ENCODE data around the gene CPM. TPM values are rescaled to one million over a fixed set of nuclear protein-coding genes. Genes with fewer than 3 reads are reported as not detected.

Gene CPM
- total RNA-seq, 1 donor from 2014 or later, result 45.2 TPM

DNA sequence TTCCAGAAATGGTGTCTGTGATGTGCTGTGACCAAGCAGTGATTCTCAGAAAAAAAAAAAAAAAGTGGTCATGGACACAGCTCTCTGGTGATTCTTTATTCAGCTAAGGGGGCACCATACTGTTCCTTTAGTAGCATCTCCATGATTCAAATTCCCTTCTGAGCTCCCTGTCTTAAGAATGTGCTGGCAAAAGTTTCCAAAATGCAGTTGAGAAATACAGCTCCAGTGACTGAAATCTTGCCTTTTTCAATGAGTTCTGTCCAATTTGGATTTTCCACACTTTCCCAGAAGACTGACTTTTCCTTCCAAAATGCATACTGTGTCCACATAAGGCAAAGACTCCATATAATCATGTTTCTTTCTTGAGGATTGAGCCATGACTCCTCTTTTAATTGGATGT is 24.3 kb upstream of the CPM start:
- DNase-seq (ENCODE audit: low spot score) (no peak), ATAC-seq (no peak)

DNA sequence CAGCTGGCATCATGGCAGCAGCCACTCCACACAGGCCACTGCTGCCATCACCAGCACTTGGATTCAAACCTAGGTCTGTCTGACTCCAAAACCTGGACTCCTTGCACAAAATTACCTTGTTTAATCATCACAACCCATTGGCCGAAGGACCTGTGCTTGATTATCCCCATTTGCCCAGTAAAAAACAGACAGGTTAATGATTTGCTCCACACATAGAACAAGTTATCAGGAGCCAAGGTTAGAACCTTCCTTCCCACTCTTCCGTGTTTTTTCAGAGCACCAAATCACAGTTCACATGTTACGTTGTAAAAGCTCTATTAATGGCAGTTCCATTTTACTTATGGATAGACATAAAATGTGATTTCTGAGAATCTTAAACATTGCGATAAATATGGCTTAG is 23.5 kb upstream of the CPM start:
- no peak for DNase-seq (ENCODE audit: low spot score)
- no peak for ATAC-seq

DNA sequence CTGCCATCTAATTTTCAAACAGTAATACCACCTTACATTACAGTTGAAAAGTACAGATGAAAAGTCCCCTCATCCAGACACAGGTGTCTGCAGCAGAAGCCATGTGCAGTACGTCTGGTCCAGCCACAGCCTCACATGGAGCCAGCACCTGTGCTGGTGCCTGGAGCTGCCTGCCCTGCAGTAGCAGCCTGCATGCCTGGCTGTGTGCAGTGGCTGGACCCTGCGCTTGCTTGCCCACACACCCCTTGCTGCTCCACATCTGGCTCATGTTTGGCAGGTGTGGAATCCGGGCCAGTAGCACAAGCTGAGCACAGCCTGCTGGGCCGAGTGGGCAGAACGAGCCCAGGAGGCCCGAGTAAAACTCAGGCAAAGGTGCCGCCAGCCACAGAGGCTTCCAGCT is 21.8 kb upstream of the CPM start:
- DNase-seq (ENCODE audit: low spot score), result no peak

DNA sequence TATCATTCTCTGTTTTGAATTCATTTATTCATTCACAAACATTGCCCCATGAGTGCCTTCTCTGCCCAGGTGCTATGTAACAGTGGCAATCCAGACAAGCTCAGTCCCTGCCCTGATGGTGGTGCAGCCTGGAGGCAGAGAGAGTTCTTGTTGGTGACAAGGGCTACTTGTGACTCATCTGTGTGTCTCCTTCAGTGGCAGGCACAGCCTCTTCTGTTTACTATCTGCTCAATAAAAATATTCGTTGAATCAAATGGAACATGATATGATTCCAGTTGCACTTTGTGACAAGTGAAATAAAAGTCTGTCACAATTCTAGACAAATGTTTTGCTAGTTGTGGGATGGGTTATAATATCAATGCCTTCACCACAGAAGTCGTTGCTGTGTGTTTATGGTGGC is 20.6 kb upstream of the CPM start:
- no peak for DNase-seq (ENCODE audit: low spot score)

More for the DNA sequence above, 21.8 kb upstream of the CPM start:
- no peak for ATAC-seq

DNA sequence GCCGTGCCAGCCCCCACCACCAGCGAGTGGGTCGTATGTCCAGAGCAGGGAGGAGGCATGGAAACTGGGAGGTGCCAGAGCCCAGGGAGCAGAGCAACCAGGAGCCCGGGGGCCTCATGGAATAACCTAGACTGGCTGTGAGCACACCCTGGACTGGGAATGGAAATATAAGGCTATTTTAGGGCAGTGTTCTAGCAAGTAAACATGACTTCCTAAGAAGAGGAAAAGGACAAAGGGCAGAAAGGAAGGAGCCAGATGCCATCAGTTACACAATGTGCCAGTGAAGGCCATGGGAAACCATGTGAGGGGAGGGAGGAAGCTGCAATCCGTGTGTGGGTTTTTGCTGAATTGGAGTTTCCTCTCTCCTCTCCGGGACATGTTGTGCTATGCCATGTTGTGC is 18.7 kb upstream of the CPM start:
- ATAC-seq (peak; percentile 73), DNase-seq (ENCODE audit: low spot score) (no peak)

More for the DNA sequence above, 20.6 kb upstream of the CPM start:
- no peak for ATAC-seq

DNA sequence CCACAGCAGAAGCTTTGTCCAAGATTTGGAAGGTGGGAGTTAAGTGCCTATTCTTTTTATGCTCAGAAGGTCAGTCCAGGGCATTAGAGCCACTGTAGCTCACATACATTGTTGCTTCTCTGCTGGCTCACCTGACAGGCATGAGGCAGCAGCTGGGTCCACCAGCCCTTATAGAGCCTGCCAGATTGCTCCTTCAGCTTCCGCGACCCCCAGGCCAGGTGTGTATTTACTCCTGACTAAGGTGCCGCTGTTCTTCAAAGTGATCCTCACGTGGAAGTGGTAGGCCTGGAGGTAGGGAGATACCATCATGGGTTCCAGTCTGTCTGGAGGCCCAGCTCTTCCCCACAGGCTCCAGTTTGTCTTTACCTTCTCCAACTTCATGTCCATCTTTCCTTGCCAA is 17.5 kb upstream of the CPM start:
- DNase-seq (ENCODE audit: low spot score), result no peak
- ATAC-seq, result no peak

DNA sequence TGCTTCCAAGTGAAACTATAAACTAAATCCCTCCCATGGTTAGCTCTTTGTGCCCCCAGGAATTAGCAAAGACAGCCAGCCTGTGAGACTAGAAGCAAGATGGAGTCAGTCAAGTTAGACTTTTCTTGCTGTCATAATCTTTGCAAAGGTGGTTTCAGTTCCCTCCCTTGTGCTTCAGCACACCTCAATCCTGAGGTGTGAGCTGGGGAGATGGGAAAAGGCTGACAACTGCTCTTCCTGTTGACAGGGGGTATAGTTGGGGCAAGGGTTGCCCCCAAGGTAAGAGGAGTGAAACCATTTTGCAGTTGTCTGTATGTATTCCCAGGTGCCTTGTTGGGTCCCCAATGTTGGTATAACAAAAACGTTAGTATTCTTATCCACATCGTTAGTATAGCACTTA is 12.3 kb upstream of the CPM start:
- DNase-seq (ENCODE audit: low spot score) (no peak), ATAC-seq (no peak)

DNA sequence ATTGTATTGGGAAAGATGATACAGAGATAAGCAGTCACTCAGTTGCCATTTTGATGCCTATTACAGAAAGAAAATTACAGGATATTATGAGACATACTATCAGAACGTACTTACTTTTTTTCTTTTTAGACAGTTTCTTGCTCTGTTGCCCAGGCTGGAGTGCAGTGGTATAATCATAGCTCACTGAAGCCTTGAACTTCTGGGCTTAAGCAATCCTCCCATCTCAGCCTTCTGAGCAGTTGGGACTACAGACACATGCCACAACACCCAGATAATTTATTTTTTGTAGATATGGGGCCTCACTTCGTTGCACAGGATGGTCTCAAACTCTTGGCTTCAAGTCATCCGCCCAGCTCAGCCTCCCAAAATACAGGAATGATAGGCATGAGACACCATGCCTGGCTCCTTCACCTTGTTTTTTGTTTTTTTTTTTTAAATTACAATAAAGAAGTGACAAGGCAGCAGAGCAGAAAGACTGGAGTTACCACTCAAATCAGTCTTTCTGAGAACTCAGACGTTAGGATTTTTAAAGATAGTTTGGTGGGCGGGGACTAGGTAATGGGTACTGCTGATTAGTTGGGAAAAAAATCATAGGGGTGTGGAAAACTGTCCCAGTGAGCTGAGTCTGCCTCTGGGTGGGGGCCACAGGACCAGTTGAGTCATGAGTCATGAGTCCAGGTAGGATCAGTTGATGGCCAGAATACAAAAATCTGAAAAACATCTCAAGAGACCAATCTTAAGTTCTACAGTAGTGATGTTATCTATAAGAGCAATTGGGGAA is 11.5 kb upstream of the CPM start:
- ATAC-seq (no peak), DNase-seq (ENCODE audit: low spot score) (no peak)

DNA sequence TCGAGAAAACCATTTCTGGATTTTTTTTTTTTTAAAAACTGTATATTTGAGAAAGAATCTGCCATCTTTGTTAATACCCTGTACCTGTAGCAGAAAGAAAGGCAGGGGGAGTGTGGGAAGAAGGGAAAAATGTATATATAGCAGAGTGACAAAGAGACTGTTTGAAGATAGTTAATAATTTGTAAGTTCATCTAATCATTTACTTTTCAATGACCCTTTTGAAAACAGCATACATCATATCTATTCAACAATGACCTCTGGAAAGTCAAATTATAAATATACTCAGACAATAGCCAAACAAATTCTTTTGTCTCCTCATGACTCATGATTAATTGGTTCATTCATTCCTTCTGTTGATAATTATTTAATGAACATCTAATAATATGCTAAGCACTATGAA is 10.9 kb upstream of the CPM start:
- DNase-seq (ENCODE audit: low spot score) (no peak), ATAC-seq (no peak)

DNA sequence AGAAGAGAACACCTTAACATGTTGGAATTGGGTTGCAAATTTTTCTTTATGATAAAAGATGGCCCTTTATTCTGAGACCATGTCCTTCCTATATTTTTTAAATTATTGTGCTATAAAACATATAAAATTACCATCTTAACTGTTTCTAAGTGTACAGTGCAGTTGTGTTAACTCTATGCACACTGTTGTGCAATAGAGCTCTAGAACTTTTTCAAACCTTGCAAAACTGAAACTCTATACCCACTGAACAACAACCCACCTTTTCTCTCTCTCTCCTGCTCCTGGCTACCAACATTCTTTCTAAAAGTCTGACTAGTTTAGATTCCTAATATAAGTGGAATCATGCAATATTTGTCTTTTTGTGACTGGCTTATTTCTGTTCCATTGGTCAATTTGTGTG is 7.8 kb upstream of the CPM start:
- no peak for DNase-seq (ENCODE audit: low spot score)
- ATAC-seq, result peak; percentile 60

DNA sequence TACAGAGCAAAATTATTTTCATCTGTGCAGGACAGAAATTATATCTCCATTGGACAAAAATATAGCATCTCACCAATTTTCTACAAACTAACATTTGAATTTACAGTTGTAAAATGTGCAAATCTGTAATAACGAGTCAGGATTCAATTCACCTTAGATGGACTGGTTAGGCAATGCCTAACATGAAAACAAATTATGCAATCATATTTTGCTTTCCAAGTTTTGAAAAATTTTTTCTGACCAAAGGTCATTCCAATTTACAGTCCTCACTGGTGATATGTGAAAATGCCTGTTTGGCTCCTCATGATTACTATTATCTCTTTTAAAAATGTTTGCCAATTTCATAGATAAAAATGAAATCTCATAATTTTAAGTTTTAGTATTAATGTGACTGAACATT is 6.5 kb upstream of the CPM start:
- ATAC-seq, result peak; percentile 46

DNA sequence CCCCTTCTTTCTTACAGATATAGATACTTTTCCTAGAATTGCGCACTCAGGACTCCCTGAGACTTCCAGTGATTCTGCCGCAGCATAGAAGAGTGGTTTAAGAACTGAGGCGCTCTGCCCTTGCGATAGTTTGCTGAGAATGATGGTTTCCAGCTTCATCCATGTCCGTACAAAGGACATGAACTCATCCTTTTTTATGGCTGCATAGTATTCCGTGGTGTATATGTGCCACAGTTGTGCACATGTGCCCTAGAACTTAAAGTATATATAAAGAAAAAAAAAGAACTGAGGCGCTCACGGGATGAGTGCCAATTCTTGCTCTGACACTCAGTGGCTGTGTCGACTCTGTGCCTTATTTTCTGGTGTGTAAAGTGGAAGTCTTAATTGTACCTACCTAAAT is 1.4 kb upstream of the CPM start:
- ATAC-seq, result no peak
- DNase-seq (ENCODE audit: low spot score), result no peak

More for the DNA sequence above, 6.5 kb upstream of the CPM start:
- DNase-seq (ENCODE audit: low spot score), result no peak

DNA sequence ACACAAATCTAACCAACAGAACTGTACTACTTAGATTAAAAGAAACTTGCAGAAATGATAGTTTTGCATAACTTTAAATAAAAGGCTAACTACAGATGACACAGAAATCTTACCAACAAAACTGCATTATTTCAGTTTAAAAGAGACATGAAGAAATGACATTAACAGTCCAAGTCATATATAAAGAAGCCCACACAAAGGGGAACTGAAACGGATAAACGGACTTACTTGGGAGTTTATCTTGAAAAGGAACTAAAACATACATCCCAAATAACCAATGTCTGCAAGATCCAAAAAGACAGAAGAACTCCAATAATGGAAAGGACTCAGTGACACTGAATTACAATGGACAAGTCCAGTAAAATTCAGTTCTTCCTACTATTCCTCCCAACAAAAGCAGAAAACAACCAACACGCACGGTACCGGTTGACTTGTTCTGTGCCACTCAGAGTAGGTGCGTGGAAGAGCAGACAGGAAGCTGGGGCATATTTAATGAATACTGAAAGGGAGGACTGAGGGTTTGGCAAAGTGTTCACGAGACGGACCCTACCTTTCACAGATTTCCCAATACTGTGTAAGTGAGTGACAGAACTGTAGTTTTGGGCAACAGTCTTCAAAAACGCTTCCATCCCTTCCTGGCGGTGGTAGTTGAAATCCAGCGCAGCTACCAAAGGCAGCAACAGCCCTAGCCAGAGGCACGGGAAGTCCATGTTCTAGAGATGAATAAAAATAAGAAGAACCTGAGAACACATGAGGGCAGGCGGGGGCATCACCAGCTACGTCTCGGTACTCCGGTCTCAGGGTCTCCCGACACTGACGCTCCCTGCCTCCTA is 627 bp downstream of the CPM start:
- DNase-seq (ENCODE audit: low spot score), result peak; percentile 56
- peak; percentile 61 for ATAC-seq

DNA sequence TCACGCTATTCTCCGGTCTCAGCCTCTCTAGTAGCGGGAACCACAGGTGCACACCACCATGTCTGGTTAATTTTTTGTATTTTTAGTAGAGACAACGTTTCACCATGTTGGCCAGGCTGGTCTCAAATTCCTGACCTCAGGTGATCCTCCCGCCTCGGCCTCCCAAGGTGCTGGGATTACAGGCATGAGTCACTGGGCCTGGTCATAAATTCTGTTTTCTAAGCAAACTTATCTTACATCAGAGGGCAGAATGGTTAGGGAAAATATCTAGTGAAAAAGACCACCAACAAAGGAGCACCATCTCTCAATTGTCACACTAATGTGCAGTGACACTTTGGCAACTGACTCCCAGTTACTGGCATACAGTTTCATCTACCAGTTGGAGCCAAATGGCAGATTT is 2.8 kb downstream of the CPM start:
- DNase-seq (ENCODE audit: low spot score) (no peak), ATAC-seq (no peak)

DNA sequence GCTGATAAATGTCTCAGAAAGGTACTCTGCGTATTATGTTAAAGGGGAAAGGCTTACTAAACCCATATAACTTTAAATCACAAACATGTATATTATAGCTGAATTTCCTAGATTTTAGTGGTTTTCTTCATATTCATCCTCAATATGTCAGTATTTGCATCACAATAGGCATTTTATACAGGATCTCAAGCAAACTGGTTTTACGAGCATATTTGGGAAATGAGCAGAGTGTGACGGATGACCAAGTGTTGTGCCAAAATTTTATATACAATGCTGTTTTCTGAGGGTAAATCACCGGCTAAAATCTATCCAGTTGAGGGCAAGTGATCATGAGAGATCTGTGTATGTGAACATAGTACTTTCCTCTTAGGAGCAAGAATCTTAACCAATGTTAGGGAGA is 8.4 kb downstream of the CPM start:
- DNase-seq (ENCODE audit: low spot score) (no peak), ATAC-seq (no peak)

DNA sequence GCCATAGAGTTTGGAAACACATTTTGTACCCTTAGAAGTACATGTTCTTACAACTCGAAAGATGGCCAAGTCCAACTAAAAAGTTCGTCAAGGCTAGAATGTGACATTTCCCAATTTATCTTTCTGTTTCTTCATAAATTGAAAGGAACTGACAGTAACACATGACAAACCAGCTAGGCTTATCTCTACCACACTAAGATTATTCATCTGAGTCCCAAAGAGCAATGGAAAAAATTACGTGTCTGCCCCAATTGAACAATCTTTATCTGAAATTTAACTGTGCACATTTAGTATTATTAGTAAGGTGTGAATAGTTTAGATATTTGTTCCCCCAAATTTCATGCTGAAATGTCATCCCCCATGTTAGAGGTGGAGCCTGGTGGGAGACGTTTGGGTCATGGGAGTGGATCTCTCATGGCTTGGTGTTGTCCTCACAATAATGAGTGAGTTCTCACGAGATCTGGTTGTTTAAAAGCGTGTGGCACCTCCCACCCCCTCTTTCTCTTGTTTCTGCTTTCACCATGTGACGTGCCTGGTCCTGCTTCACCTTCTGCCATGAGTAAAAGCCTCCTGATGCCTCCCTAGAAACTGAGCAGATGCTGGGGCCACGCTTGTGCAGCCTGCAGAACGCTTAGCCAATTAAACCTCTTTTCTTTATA is 13.3 kb downstream of the CPM start:
- DNase-seq (ENCODE audit: low spot score) (no peak), ATAC-seq (no peak)

DNA sequence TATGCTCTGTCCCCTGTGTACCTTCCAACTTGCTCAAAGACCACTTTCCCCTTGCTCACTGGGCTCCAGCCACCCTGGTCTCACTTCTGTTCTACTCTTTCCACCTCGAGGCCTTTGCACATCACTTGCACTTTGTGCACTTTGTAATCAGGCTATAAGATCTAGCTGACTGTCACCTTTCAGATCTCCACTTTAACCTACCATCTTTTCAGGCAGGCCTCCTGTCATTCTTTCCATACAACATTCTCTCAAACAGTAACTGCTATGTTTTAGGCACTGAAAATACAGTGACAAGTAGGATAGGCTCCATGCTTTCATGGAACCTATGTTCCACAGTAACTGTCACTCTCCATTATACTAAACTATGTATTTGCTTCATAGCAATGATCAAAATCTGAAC is 14.0 kb downstream of the CPM start:
- no peak for DNase-seq (ENCODE audit: low spot score)
- ATAC-seq, result no peak

DNA sequence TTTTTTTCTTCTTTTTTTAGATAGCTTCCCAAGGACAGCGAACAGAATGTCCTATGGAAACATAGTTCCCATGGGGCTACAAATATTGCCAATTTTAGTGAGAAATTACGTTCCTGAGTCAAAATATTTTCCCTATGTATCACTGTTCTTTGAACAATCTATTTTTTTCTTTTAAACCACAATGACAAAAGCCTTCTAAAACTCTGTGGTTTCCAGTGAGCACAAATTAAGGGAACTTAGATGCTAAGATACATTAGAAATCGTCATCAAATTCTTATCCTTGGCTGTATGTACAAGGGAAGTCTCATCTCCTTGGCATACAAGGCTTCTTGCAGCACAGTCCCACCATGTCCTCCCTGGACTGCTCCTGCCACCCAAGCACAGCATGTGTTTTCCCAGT is 17.9 kb downstream of the CPM start:
- ATAC-seq (no peak), DNase-seq (ENCODE audit: low spot score) (no peak)

DNA sequence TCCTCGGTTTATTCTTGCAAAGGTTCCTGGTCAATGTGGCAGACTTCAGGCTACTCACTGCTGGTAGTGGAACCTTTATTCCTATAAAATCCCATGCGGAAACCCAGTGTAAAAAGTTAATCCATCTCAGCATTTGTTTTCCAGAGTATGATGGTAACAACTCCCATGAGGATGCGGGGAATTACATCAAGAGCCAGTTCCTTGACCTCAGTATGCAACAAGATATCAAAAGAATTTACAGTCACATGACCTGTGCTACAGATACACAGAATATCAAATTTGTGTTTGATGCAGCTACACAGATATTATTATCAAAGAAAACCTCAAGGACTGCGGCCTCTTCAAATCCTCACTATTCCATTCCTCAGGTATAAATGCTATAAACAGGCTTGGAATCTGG is 19.3 kb downstream of the CPM start:
- ATAC-seq (no peak), DNase-seq (ENCODE audit: low spot score) (no peak)

DNA sequence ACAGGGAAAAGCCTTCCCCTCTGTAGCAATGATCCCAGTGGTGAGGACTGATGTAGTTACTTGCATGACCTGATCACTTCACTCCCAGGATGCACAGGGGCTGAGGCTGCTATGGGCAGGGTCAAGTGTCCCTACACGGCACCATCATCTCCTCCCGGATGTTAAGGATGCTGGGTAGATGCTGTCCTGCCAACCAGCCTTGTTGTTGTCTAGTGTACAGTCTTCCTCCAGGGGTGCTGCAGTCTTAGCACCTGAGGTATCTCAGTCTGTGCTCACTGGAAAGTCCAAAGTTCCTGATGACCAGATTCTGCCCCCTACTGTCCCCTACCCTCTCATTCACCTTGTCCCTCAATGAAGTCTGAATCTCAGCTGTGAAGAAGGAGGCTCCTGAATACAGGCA is 20.1 kb downstream of the CPM start:
- DNase-seq (ENCODE audit: low spot score) (no peak), ATAC-seq (peak; percentile 14)

DNA sequence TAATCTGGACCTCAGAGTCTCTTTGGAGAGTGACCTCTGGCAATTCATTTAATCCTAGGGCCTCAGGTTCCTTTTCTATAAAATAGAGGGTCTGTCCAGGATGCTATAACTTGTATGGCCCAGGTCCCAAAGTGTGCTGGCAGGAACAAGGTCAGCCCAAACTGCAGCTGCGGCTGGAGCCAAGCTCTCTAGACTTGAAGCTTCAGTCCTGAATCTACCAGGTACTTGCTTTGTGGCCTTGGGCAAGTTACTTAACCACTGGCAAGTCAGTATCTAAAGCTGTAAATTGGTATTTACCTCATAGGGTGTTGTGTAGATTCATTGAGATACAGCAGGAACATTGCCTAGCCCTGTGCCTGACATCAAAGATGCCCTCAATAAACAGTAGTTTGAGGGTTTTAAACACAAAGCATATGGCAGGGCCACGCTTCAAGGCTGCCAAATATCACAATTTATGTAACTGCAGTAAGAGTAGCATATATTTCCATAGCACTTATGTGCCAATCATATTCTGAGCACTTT is 21.7 kb downstream of the CPM start:
- ATAC-seq, result peak; percentile 65

DNA sequence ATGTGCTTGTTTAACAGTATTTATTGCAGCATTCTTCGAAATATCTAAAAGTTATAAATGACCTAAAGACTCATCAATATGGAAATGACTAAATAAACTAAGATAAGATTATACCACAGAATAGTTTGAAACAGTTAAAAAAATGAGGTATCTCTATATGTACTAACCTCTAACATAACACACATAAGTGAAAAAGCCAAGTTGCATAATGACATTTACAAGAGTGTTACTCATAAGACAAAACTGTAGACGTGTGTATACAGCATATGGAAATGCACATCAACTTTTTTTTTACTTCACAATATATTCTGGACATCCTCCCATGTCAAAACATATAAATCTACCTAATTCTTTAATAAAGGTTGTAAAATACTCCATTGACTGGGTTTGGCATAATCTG is 22.8 kb downstream of the CPM start:
- ATAC-seq, result no peak

More for the DNA sequence above, 21.7 kb downstream of the CPM start:
- no peak for DNase-seq (ENCODE audit: low spot score)

More for the DNA sequence above, 22.8 kb downstream of the CPM start:
- DNase-seq (ENCODE audit: low spot score), result no peak

All from left lobe of liver (tissue), 2 donors.